Colonic mucosa (tissue), 4 donors: ENCODE data around the gene SIPA1L3. TPM values are rescaled to one million over a fixed set of nuclear protein-coding genes. Genes with fewer than 3 reads are reported as not detected.
"Not testable (repeated sequence)": the region's sequence is repeated elsewhere in the genome, so short reads cannot be mapped to it uniquely, and the experiment has no call there.

Experiments used
- DNase-seq: peaks from one replicate; pipeline ENCODE4 v3.0.0-alpha.2; 2020
- H3K27ac ChIP-seq: fragments of 200-600 bp; one replicate; pipeline ENCODE4 v1.8.0; 2021
- H3K27me3 ChIP-seq: fragments of 200-600 bp; one replicate; pipeline ENCODE4 v1.8.0; 2021
- H3K36me3 ChIP-seq: fragments of 200-600 bp; one replicate; pipeline ENCODE4 v1.8.0; 2021
- H3K4me1 ChIP-seq: fragments of 200-600 bp; one replicate; pipeline ENCODE4 v1.8.0; 2021; ENCODE audit warnings: mild to moderate bottlenecking
- H3K4me3 ChIP-seq: fragments of 200-600 bp; one replicate; pipeline ENCODE4 v1.8.0; 2021
- H3K9ac ChIP-seq, 2 donors: one replicate each; pipeline ENCODE4 v1.7.0; 2013; ENCODE audit warnings: control low read depth in 2 of 2, low read depth in 2 of 2, low read length in 2 of 2
- H3K9me3 ChIP-seq: fragments of 200-600 bp; one replicate; pipeline ENCODE4 v1.8.0; 2021
- intact Hi-C: fragments of 100-400 bp; cut with DNase I; formaldehyde crosslinking; loops from one replicate; pipeline ENCODE4 v1.14.1; 2022
- total RNA-seq, 2 donors: library from RNA; stranded (reverse); fragmentation: NEBNext Ultra II Directional in 1 of 2; extraction: Animal tissue kit (Norgen Biotek cat#: 25700) in 1 of 2; gene quantifications; one replicate each; pipeline ENCODE4 v1.2.1, GENCODE V29; 2021
- TF ChIP-seq, protein P1 (sequence below): fragments of 200-600 bp; IDR thresholded peaks from one replicate; pipeline ENCODE4 v1.8.0; 2022; ENCODE audit warnings: antibody characterized with exemption, mild to moderate bottlenecking
- donor health status: healthy.
- donor health status: DM: no; HTN: no; CAD: no.
- donor health status: DM: no; HTN: no; CAD: no.

SIPA1L3 gene
- total RNA-seq, 2 donors from 2014 or later, result 98.6 to 113 TPM

- H3K27ac ChIP-seq, result peak overlapping the region; percentile 32
- no peak overlapping the region for H3K9ac ChIP-seq
- no peaks in the 10 kb centered on the region for H3K9me3 ChIP-seq
- H3K36me3 ChIP-seq, result no peaks in the 10 kb centered on the region
- no peaks in the 10 kb centered on the region for H3K27me3 ChIP-seq
- no peak overlapping the region for H3K4me3 ChIP-seq
- DNase-seq, result no peak
- H3K4me1 ChIP-seq, result no peaks in the 10 kb centered on the region
- TF ChIP-seq, protein P1, sequence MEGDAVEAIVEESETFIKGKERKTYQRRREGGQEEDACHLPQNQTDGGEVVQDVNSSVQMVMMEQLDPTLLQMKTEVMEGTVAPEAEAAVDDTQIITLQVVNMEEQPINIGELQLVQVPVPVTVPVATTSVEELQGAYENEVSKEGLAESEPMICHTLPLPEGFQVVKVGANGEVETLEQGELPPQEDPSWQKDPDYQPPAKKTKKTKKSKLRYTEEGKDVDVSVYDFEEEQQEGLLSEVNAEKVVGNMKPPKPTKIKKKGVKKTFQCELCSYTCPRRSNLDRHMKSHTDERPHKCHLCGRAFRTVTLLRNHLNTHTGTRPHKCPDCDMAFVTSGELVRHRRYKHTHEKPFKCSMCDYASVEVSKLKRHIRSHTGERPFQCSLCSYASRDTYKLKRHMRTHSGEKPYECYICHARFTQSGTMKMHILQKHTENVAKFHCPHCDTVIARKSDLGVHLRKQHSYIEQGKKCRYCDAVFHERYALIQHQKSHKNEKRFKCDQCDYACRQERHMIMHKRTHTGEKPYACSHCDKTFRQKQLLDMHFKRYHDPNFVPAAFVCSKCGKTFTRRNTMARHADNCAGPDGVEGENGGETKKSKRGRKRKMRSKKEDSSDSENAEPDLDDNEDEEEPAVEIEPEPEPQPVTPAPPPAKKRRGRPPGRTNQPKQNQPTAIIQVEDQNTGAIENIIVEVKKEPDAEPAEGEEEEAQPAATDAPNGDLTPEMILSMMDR, result no peak
- intact Hi-C loops, result no loop called here
These were observed 156.9 kb downstream of the SIPA1L3 start for GRCh38 chr19:38063928-38064327.

DNA sequence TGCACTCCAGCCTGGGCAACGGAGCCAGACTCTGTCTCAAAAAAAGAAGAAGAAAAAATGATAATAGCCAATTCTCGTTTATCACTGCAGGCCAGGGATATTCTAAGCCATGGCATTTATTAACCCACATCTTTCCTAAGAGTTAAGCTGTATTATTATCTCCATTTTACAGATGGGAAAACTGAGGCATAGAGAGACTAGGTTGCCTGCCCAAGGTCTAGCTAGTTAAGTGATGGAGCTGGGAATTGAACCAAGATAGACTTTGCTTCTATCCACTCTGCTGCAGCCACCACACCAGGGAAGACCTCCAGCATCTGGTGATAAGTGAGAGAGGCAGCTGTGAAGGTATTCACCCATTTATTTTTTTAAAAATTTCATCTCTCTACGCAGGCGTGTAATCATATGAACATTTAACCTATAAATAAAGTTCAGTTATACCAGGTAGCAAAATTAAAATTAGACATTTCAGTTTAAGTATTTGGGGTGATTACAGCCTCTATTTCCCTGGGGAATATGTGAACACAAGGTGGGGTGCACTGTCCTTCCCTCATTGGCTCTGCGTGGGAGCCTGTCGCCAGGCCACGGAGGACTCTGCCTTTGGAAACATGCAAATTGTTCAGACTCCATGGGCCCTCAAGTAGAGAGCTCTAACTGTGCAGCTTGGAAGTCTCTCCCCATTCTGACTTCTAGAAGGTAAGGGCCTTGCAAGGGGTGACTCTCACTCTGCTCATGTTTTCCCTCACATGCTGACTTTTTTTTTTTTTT is 157.8 kb downstream of the SIPA1L3 start:
- no peaks in the 10 kb centered on the region for H3K36me3 ChIP-seq
- intact Hi-C loops, result no loop called here

DNA sequence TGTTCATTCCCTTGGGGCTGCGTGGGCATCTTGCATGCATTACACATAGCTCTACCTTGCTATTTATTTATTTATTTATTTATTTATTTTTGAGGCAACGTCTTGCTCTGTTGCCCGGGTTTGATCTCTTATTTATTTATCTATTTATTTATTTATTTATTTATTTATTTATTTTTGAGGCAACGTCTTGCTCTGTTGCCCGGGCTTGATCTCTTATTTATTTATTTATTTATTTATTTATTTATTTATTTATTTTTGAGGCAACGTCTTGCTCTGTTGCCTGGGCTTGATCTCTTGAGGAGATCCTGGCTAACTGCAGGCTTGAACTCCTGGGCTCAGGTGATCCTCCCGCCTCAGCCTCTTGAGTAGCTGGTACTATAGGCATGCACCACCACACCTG is 158.8 kb downstream of the SIPA1L3 start:
- DNase-seq, H3K36me3 ChIP-seq, H3K27me3 ChIP-seq, H3K4me3 ChIP-seq, H3K9me3 ChIP-seq, H3K9ac ChIP-seq, H3K27ac ChIP-seq, H3K4me1 ChIP-seq, intact Hi-C loops: not testable (repeated sequence)

More for the DNA sequence above, 157.8 kb downstream of the SIPA1L3 start:
- H3K4me3 ChIP-seq, result no peak overlapping the region
- H3K27ac ChIP-seq, result no peak overlapping the region
- TF ChIP-seq, protein P1, result no peak
- no peak overlapping the region for H3K9ac ChIP-seq
- H3K9me3 ChIP-seq, result no peaks in the 10 kb centered on the region
- H3K4me1 ChIP-seq, result no peaks in the 10 kb centered on the region
- no peak for DNase-seq
- no peaks in the 10 kb centered on the region for H3K27me3 ChIP-seq

DNA sequence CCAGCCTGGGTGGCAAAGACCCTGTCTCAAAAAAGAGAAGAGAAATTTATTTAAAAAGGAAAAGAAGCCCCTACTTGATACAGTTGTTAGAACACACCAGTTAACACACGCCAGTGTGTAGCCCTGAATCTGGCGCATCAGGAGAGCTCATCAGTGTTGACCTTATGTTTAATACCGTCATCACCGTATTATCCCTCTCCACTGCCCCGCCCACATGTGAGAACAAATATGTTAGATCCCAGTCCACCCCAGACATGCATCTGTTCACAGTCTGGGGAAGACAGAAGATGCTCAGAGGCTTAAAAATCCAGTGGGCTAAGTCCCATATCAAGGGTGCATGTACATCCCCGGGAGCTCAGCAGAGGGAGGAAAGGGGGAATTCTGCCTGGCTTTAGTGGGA is 161.8 kb downstream of the SIPA1L3 start:
- H3K27ac ChIP-seq, result no peak overlapping the region
- no peaks in the 10 kb centered on the region for H3K9me3 ChIP-seq
- no peak overlapping the region for H3K9ac ChIP-seq
- DNase-seq, result no peak
- intact Hi-C loops, result no loop called here
- no peak overlapping the region for H3K4me3 ChIP-seq
- H3K36me3 ChIP-seq, result no peaks in the 10 kb centered on the region
- no peaks in the 10 kb centered on the region for H3K4me1 ChIP-seq
- TF ChIP-seq, protein P1, result no peak
- no peaks in the 10 kb centered on the region for H3K27me3 ChIP-seq

DNA sequence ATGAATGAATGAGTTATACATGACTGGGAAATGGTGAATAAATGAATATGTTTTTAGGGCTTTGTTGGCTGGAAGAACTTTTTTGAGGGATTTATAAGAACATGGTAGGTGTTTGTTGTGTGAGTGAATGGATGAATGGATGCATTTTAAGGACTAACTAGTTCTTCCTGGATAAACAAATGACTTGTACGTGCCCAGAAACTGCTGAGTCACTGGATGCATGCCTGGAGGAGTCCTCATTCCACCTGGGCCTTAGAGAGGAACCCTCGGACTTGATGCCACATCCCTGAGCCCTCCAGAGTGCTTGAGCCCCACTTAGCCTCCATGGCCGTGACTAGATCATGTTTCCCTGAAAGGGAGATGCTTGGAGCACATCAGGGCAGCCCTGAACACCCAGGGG is 163.6 kb downstream of the SIPA1L3 start:
- intact Hi-C loops, result no loop called here
- Histone ChIP-seq H3K9ac (no peak overlapping the region), H3K27me3 (no peaks in the 10 kb centered on the region), H3K36me3 (no peaks in the 10 kb centered on the region), H3K27ac (no peak overlapping the region), H3K4me1 (no peaks in the 10 kb centered on the region), H3K9me3 (no peaks in the 10 kb centered on the region), H3K4me3 (no peak overlapping the region)
- no peak for DNase-seq
- TF ChIP-seq, protein P1, result no peak

GRCh38 chr19:38071054-38071453 is 164.0 kb downstream of the SIPA1L3 start:
- H3K36me3 ChIP-seq, H3K4me3 ChIP-seq, H3K27ac ChIP-seq, H3K27me3 ChIP-seq, H3K9me3 ChIP-seq, H3K9ac ChIP-seq, H3K4me1 ChIP-seq, DNase-seq, intact Hi-C loops: not testable (repeated sequence)
